H1 (cell line): ENCODE data around the gene METTL5. TPM values are rescaled to one million over a fixed set of nuclear protein-coding genes. Genes with fewer than 3 reads are reported as not detected.

Experiments used
- CTBP2 ChIP-seq: IDR thresholded peaks from 2 replicates; pipeline ENCODE4 v1.7.0; 2011; ENCODE audit warnings: borderline replicate concordance, mild to moderate bottlenecking, moderate library complexity, mixed read lengths, low read length; ENCODE audit not compliant: insufficient read depth, insufficient read length
- RBBP5 ChIP-seq: IDR thresholded peaks from 2 replicates; pipeline ENCODE4 v1.7.1; 2012; ENCODE audit warnings: low read depth, mild to moderate bottlenecking, inconsistent platforms, low read length, moderate library complexity, borderline replicate concordance
- SIN3A ChIP-seq, 2 experiments: IDR thresholded peaks in 1 of 2; conservative IDR thresholded peaks in 1 of 2; 2 replicates each; pipeline ENCODE4 v1.6.1; 2011 to 2012; ENCODE audit warnings: low read length in 2 of 2, improper control_type of control experiment in 1 of 2, low read depth in 1 of 2, mild to moderate bottlenecking in 1 of 2
- SP1 ChIP-seq: IDR thresholded peaks from 2 replicates; pipeline ENCODE4 v1.6.1; 2011; ENCODE audit warnings: low read depth, low read length
- polyA plus RNA-seq, 7 experiments: library from polyadenylated mRNA; depleted of rRNA in 3 of 7; stranded (reverse) in 5 of 7; unstranded in 2 of 7; fragments of >200 nt in 5 of 7; fragments of 200-250 nt in 2 of 7; gene quantifications; 1 replicate in 5 of 7; 2 replicates in 1 of 7; 4 replicates in 1 of 7; pipeline versions ENCODE4 v1.2.1 to v1.2.3, GENCODE V29; 2011 to 2013; ENCODE audit warnings: missing spikeins in 2 of 7, mixed read lengths in 2 of 7
- total RNA-seq: library from RNA; stranded (reverse); fragmentation: NEBNext Ultra II Directional; extraction: Animal tissue kit (Norgen Biotek cat#: 25700); gene quantifications from 2 replicates; pipeline ENCODE4 v1.2.1, GENCODE V29; 2021

The METTL5 gene
- total and polyA plus RNA-seq, 2 of the 8 experiments (the other 6 are each of a cell fraction or from before 2014, with no cell fraction given), result 34.5 to 74.1 TPM

- no peak for TF ChIP-seq CTBP2
- no peak for TF ChIP-seq RBBP5
- no peak for TF ChIP-seq SIN3A (conservative IDR thresholded peaks at IDR 0.05 in 1 of 2, IDR thresholded peaks at IDR 0.05 in 1 of 2; ENCODE audit: low read depth in 1 of 2, low read length in 2 of 2)
- no peak for TF ChIP-seq SP1
Observed at GRCh38 chr2:169819106-169819505, 5.6 kb downstream of the METTL5 start (continued).
